ENCODE data around the gene KLHDC3. TPM values are rescaled to one million over a fixed set of nuclear protein-coding genes. Genes with fewer than 3 reads are reported as not detected.

KLHDC3 gene
- total and polyA plus RNA-seq, 2 experiments from 2014 or later = 88.2 to 184 TPM

- no peak for TF ChIP-seq ZNF331 (CRISPR knock-in tag; IDR thresholded peaks at IDR 0.05; ENCODE audit: low read depth)
- TF ChIP-seq ETS1 (IDR thresholded peaks at IDR 0.05) = no peak
- TF ChIP-seq JUNB (IDR thresholded peaks at IDR 0.05; ENCODE audit: unreplicated experiment) = no peak
- no peak for TF ChIP-seq CREB1 (CRISPR knock-in tag; IDR thresholded peaks at IDR 0.05; ENCODE audit: low read depth)
- no peak for TF ChIP-seq ZNF114 (CRISPR knock-in tag; IDR thresholded peaks at IDR 0.05)
- TF ChIP-seq ZNF462 (CRISPR knock-in tag; IDR thresholded peaks at IDR 0.05) = no peak
- no peak for TF ChIP-seq EZH2 (IDR thresholded peaks at IDR 0.05; ENCODE audit: low read depth, unreplicated experiment)
- no peak for TF ChIP-seq CTCF (conservative IDR thresholded peaks at IDR 0.05; ENCODE audit: low read depth in 2 of 2)
- no peak for TF ChIP-seq NANOG (IDR thresholded peaks at IDR 0.05; ENCODE audit: borderline replicate concordance)
- TF ChIP-seq STAT1 (IDR thresholded peaks at IDR 0.05; ENCODE audit: unreplicated experiment) = no peak
- no peak for TF ChIP-seq REST (IDR thresholded peaks at IDR 0.05; ENCODE audit: unreplicated experiment)
- Mint-ChIP-seq H3K4me1 (peaks cover 6% of the 10 kb centered on the region; the same call in 2 of the 3 replicates), H3K9me3 (no peaks in the 10 kb centered on the region), H3K4me3 (no peak overlapping the region), H3K27ac (no peak overlapping the region), H3K27me3 (ENCODE audit: insufficient read depth, low read depth, poor library complexity) (peaks cover 6% of the 10 kb centered on the region), H3K36me3 (ENCODE audit: low read depth) (peaks cover 6% of the 10 kb centered on the region; the same call in 2 of the 3 replicates)
- no peaks in the 10 kb centered on the region for H3K79me2 ChIP-seq (replicated peaks; ENCODE audit: insufficient read depth)
- H3K27me3 ChIP-seq (ENCODE audit: insufficient read depth) = no peaks in the 10 kb centered on the region
- H3K4me2 ChIP-seq = no peak overlapping the region
- no peaks in the 10 kb centered on the region; the same call in 1 of the 2 replicates for H3K36me3 ChIP-seq (ENCODE audit: insufficient read depth)
- H3K4me3 ChIP-seq = no peak overlapping the region
- 0 out of 2 replicates have a peak, but pooled peaks cover 2% of the 10 kb centered on the region for H3F3A ChIP-seq (replicated peaks; ENCODE audit: low read depth)
- ATAC-seq (no peak), DNase-seq (ENCODE audit: low spot score) (no peak)
- no peaks in the 10 kb centered on the region for H3K4me1 ChIP-seq (ENCODE audit: insufficient read depth)
- no peaks in the 10 kb centered on the region for H4K20me1 ChIP-seq (replicated peaks; ENCODE audit: insufficient read depth)
- no peaks in the 10 kb centered on the region for H3K9me2 ChIP-seq (ENCODE audit: insufficient read depth)
- no peak overlapping the region for H3K27ac ChIP-seq (ENCODE audit: low read depth)
- H2AFZ ChIP-seq = no peak overlapping the region
Observed at GRCh38 chr6:42969431-42969830, 44.6 kb upstream of the KLHDC3 start.
